Coronary artery (tissue), 2 donors: ENCODE measurements around the gene SEPTIN11.

Experiments
- DNase-seq: peaks from one replicate; pipeline ENCODE4 v3.0.0-alpha.2; 2017; ENCODE audit warnings: low spot score
- H3K27ac ChIP-seq, 2 donors: fragments of 200-600 bp; sonication (generic); one replicate each; pipeline ENCODE4 v1.5.1; 2016 to 2019
- H3K4me3 ChIP-seq: fragments of 200-600 bp; sonication (generic); 2 replicates; pipeline ENCODE4 v1.5.1; 2016; ENCODE audit warnings: mild to moderate bottlenecking, moderate library complexity
- CTCF ChIP-seq: fragments of 200-600 bp; sonication (generic); IDR thresholded peaks from one replicate; pipeline ENCODE4 v1.5.1; 2019; ENCODE audit warnings: antibody characterized with exemption

Gene SEPTIN11

GRCh38 chr4:76952071-76952470 is 2.5 kb downstream of the SEPTIN11 start:
- no peak for TF ChIP-seq CTCF
- Histone ChIP-seq H3K4me3 (no peak overlapping the region), H3K27ac (no peak overlapping the region)
- no peak for DNase-seq

- no peak overlapping the region for H3K4me3 ChIP-seq
- TF ChIP-seq CTCF = no peak
- no peak overlapping the region for H3K27ac ChIP-seq
- DNase-seq = no peak
Observed at GRCh38 chr4:76952656-76953582, 3.4 kb downstream of the SEPTIN11 start.

- no peak overlapping the region for H3K27ac ChIP-seq
- H3K4me3 ChIP-seq = no peak overlapping the region
- TF ChIP-seq CTCF = no peak
- DNase-seq = no peak
Observed at GRCh38 chr4:76953956-76954355, 4.4 kb downstream of the SEPTIN11 start.

GRCh38 chr4:76954489-76954888 is 4.9 kb downstream of the SEPTIN11 start:
- Histone ChIP-seq H3K27ac (no peak overlapping the region), H3K4me3 (no peak overlapping the region)
- TF ChIP-seq CTCF = no peak
- DNase-seq = no peak

GRCh38 chr4:76955182-76955581 is 5.6 kb downstream of the SEPTIN11 start:
- no peak overlapping the region for H3K4me3 ChIP-seq
- no peak for TF ChIP-seq CTCF
- DNase-seq = no peak
- no peak overlapping the region for H3K27ac ChIP-seq

GRCh38 chr4:76957004-76957738 is 7.6 kb downstream of the SEPTIN11 start:
- DNase-seq = no peak
- no peak for TF ChIP-seq CTCF
- peak overlapping the region in 1 of 2 donors; percentile 49 for H3K27ac ChIP-seq
- no peak overlapping the region for H3K4me3 ChIP-seq
